ENCODE measurements around the gene PALM3. TPM values are rescaled to one million over a fixed set of nuclear protein-coding genes. Genes with fewer than 3 reads are reported as not detected.
A peak's percentile ranks its signal among the peaks of the same experiment; 100 is the strongest.

Gene PALM3
- total RNA-seq, 2 experiments from 2014 or later, result 0.09 TPM; not detected in 1

GRCh38 chr19:14005349-14006084 lies 56.4 kb downstream of the PALM3 start:
- DNase-seq (ENCODE audit: low spot score), result peak; percentile 91
- Histone ChIP-seq H3K79me2 (ENCODE audit: insufficient read depth, low read depth, low read length) (peaks cover 47% of the 10 kb centered on the region), H3K9me3 (ENCODE audit: low read length) (no peaks in the 10 kb centered on the region), H3K4me1 (ENCODE audit: insufficient read depth, low read length, poor library complexity, severe bottlenecking) (peaks cover 50% of the 10 kb centered on the region), H3K4me3 (ENCODE audit: low read depth, low read length, poor library complexity, severe bottlenecking) (peak overlapping the region; percentile 78), H3K4me2 (ENCODE audit: low read length) (peak overlapping the region; percentile 93), H3K27ac (ENCODE audit: low read depth, low read length, poor library complexity, severe bottlenecking) (peak overlapping the region; percentile 87), H3K36me3 (ENCODE audit: insufficient read depth, low read length) (0 out of 2 replicates have a peak, but pooled peaks cover 2% of the 10 kb centered on the region), H4K20me1 (ENCODE audit: insufficient read depth, low read length) (no peaks in the 10 kb centered on the region), H2AFZ (ENCODE audit: low read length) (no peak overlapping the region; the same call in 1 of the 2 replicates), H3K9me2 (ENCODE audit: insufficient read depth, low read length) (no peaks in the 10 kb centered on the region)
- POLR2A ChIA-PET, result interaction anchor here (0.6 to 5.6 kb wide), 4 partner anchors 9 to 21 kb away, joined by 3 to 39 read pairs (median 6); no protein-coding TSS in a partner anchor
- CTCF ChIA-PET (ENCODE audit: unreplicated experiment), result interaction anchor here (0.6 to 1.1 kb wide), 2 partner anchors 26 to 67 kb away, joined by 4 read pairs; partner anchors contain the start of genes IL27RA and PODNL1
- TF ChIP-seq CTCF (conservative IDR thresholded peaks at IDR 0.05; ENCODE audit: low read length), result no peak
- no peak for TF ChIP-seq EZH2phosphoT487 (IDR thresholded peaks at IDR 0.05; ENCODE audit: borderline replicate concordance, low read depth, low read length)
- BruUV-seq (replicated peaks), result no TSS peak
- intact Hi-C loops (cut with micrococcal nuclease; ENCODE audit: unreplicated experiment), result loop anchor here (1.0 kb wide), 3 partner anchors 19 to 76 kb away; partner anchors contain the start of gene DCAF15

GRCh38 chr19:14004619-14005348 lies 57.1 kb downstream of the PALM3 start:
- Histone ChIP-seq H4K20me1 (ENCODE audit: insufficient read depth, low read length) (no peaks in the 10 kb centered on the region), H3K4me3 (ENCODE audit: low read depth, low read length, poor library complexity, severe bottlenecking) (peak overlapping the region; percentile 78), H3K79me2 (ENCODE audit: insufficient read depth, low read depth, low read length) (peaks cover 54% of the 10 kb centered on the region), H3K4me1 (ENCODE audit: insufficient read depth, low read length, poor library complexity, severe bottlenecking) (peaks cover 52% of the 10 kb centered on the region), H3K36me3 (ENCODE audit: insufficient read depth, low read length) (peaks cover 10% of the 10 kb centered on the region; the same call in 1 of the 2 replicates), H2AFZ (ENCODE audit: low read length) (peak overlapping the region; percentile 26; the same call in 1 of the 2 replicates), H3K9me2 (ENCODE audit: insufficient read depth, low read length) (no peaks in the 10 kb centered on the region), H3K4me2 (ENCODE audit: low read length) (peak overlapping the region; percentile 93), H3K9me3 (ENCODE audit: low read length) (no peaks in the 10 kb centered on the region), H3K27ac (ENCODE audit: low read depth, low read length, poor library complexity, severe bottlenecking) (peak overlapping the region; percentile 87)
- CTCF ChIA-PET (ENCODE audit: unreplicated experiment), result interaction anchor here (0.5 to 1.1 kb wide), 2 partner anchors 27 to 1347 kb away, joined by 3 to 4 read pairs; partner anchors contain the start of gene IL27RA
- BruUV-seq (replicated peaks), result TSS peak; percentile 81
- DNase-seq (ENCODE audit: low spot score), result peak; percentile 41
- intact Hi-C loops (cut with micrococcal nuclease; ENCODE audit: unreplicated experiment), result loop anchor here (1.0 kb wide), 1 partner anchor 18 kb away; no protein-coding TSS in a partner anchor
- TF ChIP-seq CTCF (conservative IDR thresholded peaks at IDR 0.05; ENCODE audit: low read length) (no peak), EZH2phosphoT487 (IDR thresholded peaks at IDR 0.05; ENCODE audit: borderline replicate concordance, low read depth, low read length) (no peak)
- POLR2A ChIA-PET, result interaction anchor here (0.6 to 5.6 kb wide), 4 partner anchors 9 to 20 kb away, joined by 3 to 39 read pairs (median 6); no protein-coding TSS in a partner anchor

Other genes with a start within 250 kb of the PALM3 start
- gene NANOS3, start 184.9 kb downstream of the PALM3 start, total RNA-seq (2014; rRNA removed; shearing (Covaris generic)), result not detected in 2 replicates
- gene NANOS3, start 184.9 kb downstream of the PALM3 start, total RNA-seq (2022), result not detected in 2 replicates
- gene BRME1, start 156.0 kb downstream of the PALM3 start, total RNA-seq (2014; rRNA removed; shearing (Covaris generic)), result 2.5 and 4.5 TPM in 2 replicates
- 7.1 and 7.2 TPM in 2 replicates for gene BRME1, start 156.0 kb downstream of the PALM3 start, total RNA-seq (2022)
- gene CC2D1A, start 155.9 kb downstream of the PALM3 start, total RNA-seq (2014; rRNA removed; shearing (Covaris generic)), result 18.7 and 23.3 TPM in 2 replicates
- gene CC2D1A, start 155.9 kb downstream of the PALM3 start, total RNA-seq (2022), result 44.0 and 48.3 TPM in 2 replicates
- gene PODNL1, start 123.7 kb downstream of the PALM3 start, total RNA-seq (2014; rRNA removed; shearing (Covaris generic)), result 0.16 TPM in 1 of 2 replicates, not detected in the other
- gene PODNL1, start 123.7 kb downstream of the PALM3 start, total RNA-seq (2022), result 0.20 TPM in 1 of 2 replicates, not detected in the other
- 61.0 and 71.3 TPM in 2 replicates for gene DCAF15, start 109.6 kb downstream of the PALM3 start, total RNA-seq (2014; rRNA removed; shearing (Covaris generic))
- 86.2 and 97.3 TPM in 2 replicates for gene DCAF15, start 109.6 kb downstream of the PALM3 start, total RNA-seq (2022)
- gene RFX1, start 55.8 kb downstream of the PALM3 start, total RNA-seq (2014; rRNA removed; shearing (Covaris generic)), result 3.5 and 4.4 TPM in 2 replicates
- 13.8 and 17.4 TPM in 2 replicates for gene RFX1, start 55.8 kb downstream of the PALM3 start, total RNA-seq (2022)
- not detected in 2 replicates for gene RLN3, start 33.9 kb downstream of the PALM3 start, total RNA-seq (2014; rRNA removed; shearing (Covaris generic))
- gene RLN3, start 33.9 kb downstream of the PALM3 start, total RNA-seq (2022), result not detected in 2 replicates
- 5.2 and 6.7 TPM in 2 replicates for gene IL27RA, start 30.3 kb downstream of the PALM3 start, total RNA-seq (2014; rRNA removed; shearing (Covaris generic))
- 6.0 and 9.0 TPM in 2 replicates for gene IL27RA, start 30.3 kb downstream of the PALM3 start, total RNA-seq (2022)
- gene MISP3, start 10.7 kb upstream of the PALM3 start, total RNA-seq (2014; rRNA removed; shearing (Covaris generic)), result 3.3 and 6.4 TPM in 2 replicates
- 3.9 TPM in 2 replicates for gene MISP3, start 10.7 kb upstream of the PALM3 start, total RNA-seq (2022)
- gene C19orf67, start 23.7 kb upstream of the PALM3 start, total RNA-seq (2014; rRNA removed; shearing (Covaris generic)), result 1.0 and 2.6 TPM in 2 replicates
- 0.55 and 1.4 TPM in 2 replicates for gene C19orf67, start 23.7 kb upstream of the PALM3 start, total RNA-seq (2022)
- gene SAMD1, start 28.7 kb upstream of the PALM3 start, total RNA-seq (2014; rRNA removed; shearing (Covaris generic)), result 116 and 128 TPM in 2 replicates
- gene SAMD1, start 28.7 kb upstream of the PALM3 start, total RNA-seq (2022), result 124 and 128 TPM in 2 replicates
- 18.0 and 21.1 TPM in 2 replicates for gene PRKACA, start 55.7 kb upstream of the PALM3 start, total RNA-seq (2014; rRNA removed; shearing (Covaris generic))
- 62.0 and 63.7 TPM in 2 replicates for gene PRKACA, start 55.7 kb upstream of the PALM3 start, total RNA-seq (2022)
- 115 and 202 TPM in 2 replicates for gene ASF1B, start 74.5 kb upstream of the PALM3 start, total RNA-seq (2014; rRNA removed; shearing (Covaris generic))
- 139 and 143 TPM in 2 replicates for gene ASF1B, start 74.5 kb upstream of the PALM3 start, total RNA-seq (2022)
- 2.6 and 5.0 TPM in 2 replicates for gene ADGRL1, start 144.1 kb upstream of the PALM3 start, total RNA-seq (2014; rRNA removed; shearing (Covaris generic))
- 8.1 and 8.2 TPM in 2 replicates for gene ADGRL1, start 144.1 kb upstream of the PALM3 start, total RNA-seq (2022)

Measured in OCI-LY7 (cell line).